AG09309 (cell line): ENCODE data around the gene TELO2.

Experiments
- DNase-seq: peaks from one replicate; pipeline ENCODE4 v3.0.0-alpha.2; 2010; ENCODE audit warnings: low read depth
- H3K4me3 ChIP-seq: 2 replicates; pipeline ENCODE4 v1.5.1; 2011; ENCODE audit warnings: mild to moderate bottlenecking, low read depth, low read length, moderate library complexity; ENCODE audit not compliant: control insufficient read depth
- CTCF ChIP-seq: IDR thresholded peaks from 2 replicates; pipeline ENCODE4 v1.5.1; 2011; ENCODE audit warnings: mild to moderate bottlenecking, low read depth, low read length, inconsistent platforms; ENCODE audit not compliant: insufficient read depth, control insufficient read depth; ENCODE audit errors: missing control alignments

Gene TELO2

GRCh38 chr16:1550696-1551095, 57.5 kb downstream of the TELO2 start:
- no peak for DNase-seq
- TF ChIP-seq CTCF = no peak
- H3K4me3 ChIP-seq = no peak overlapping the region

GRCh38 chr16:1551166-1551565, 58.0 kb downstream of the TELO2 start:
- H3K4me3 ChIP-seq = no peak overlapping the region
- no peak for TF ChIP-seq CTCF
- DNase-seq = no peak

GRCh38 chr16:1552129-1552528, 59.0 kb downstream of the TELO2 start:
- TF ChIP-seq CTCF = no peak
- no peak overlapping the region for H3K4me3 ChIP-seq
- DNase-seq = no peak

GRCh38 chr16:1553946-1554825, 61.0 kb downstream of the TELO2 start:
- no peak for TF ChIP-seq CTCF
- no peak overlapping the region for H3K4me3 ChIP-seq
- DNase-seq = no peak

- no peak overlapping the region for H3K4me3 ChIP-seq
- no peak for DNase-seq
- TF ChIP-seq CTCF = no peak
Measured at GRCh38 chr16:1554826-1555445, 61.8 kb downstream of the TELO2 start.

GRCh38 chr16:1556254-1556653, 63.1 kb downstream of the TELO2 start:
- no peak overlapping the region for H3K4me3 ChIP-seq
- DNase-seq = no peak
- TF ChIP-seq CTCF = no peak
